ENCODE data around the gene DPYD.

The DPYD gene

GRCh38 chr1:97920832-97921571, at the start of gene DPYD:
TSS of gene DPYD (minus strand) at chr1:97921034. CDS start at chr1:97920922, 112 bp downstream.
- peak; percentile 83 for DNase-seq

GRCh38 chr1:97960470-97960869, 39.6 kb upstream of the DPYD start:
- DNase-seq, result no peak

GRCh38 chr1:97947695-97948094, 26.9 kb upstream of the DPYD start:
- no peak for DNase-seq

- DNase-seq, result no peak
These were observed 22.5 kb upstream of the DPYD start for GRCh38 chr1:97943354-97943753.

- DNase-seq, result no peak
These were observed 21.6 kb upstream of the DPYD start for GRCh38 chr1:97942161-97943123.

- DNase-seq, result no peak
These were observed 17.4 kb upstream of the DPYD start for GRCh38 chr1:97938285-97938642.

GRCh38 chr1:97936976-97937375, 16.1 kb upstream of the DPYD start:
- no peak for DNase-seq

- no peak for DNase-seq
These were observed 13.7 kb upstream of the DPYD start for GRCh38 chr1:97934491-97934890.

GRCh38 chr1:97929874-97930851, 9.3 kb upstream of the DPYD start:
- no peak for DNase-seq

- no peak for DNase-seq
These were observed 5.3 kb upstream of the DPYD start for GRCh38 chr1:97926017-97926708.

GRCh38 chr1:97925151-97925550, 4.3 kb upstream of the DPYD start:
- no peak for DNase-seq

GRCh38 chr1:97923811-97924210, 3.0 kb upstream of the DPYD start:
- no peak for DNase-seq

- peak; percentile 56 for DNase-seq
These were observed 480 bp downstream of the DPYD start for GRCh38 chr1:97920276-97920831.

GRCh38 chr1:97919585-97920261, 1.1 kb downstream of the DPYD start:
- DNase-seq, result no peak

GRCh38 chr1:97918961-97919360, 1.9 kb downstream of the DPYD start:
- DNase-seq, result no peak

- no peak for DNase-seq
These were observed 7.2 kb downstream of the DPYD start for GRCh38 chr1:97913506-97914139.

GRCh38 chr1:97911266-97912215, 9.3 kb downstream of the DPYD start:
- no peak for DNase-seq

GRCh38 chr1:97909266-97909665, 11.6 kb downstream of the DPYD start:
- DNase-seq, result no peak

- no peak for DNase-seq
These were observed 12.9 kb downstream of the DPYD start for GRCh38 chr1:97907886-97908285.

Measured in stimulated activated CD4-positive, alpha-beta T cell treated with anti-CD3 and anti-CD28 coated beads, Interleukin-4, amount 100 ng/mL, for 1 hour (primary cell).